GM23338 (cell line): ENCODE results near the gene HOXD8.

Source experiments
- CREB1 ChIP-seq: fragments of 250-450 bp; sonication (Bioruptor Pico); IDR thresholded peaks from 2 replicates; pipeline ENCODE4 v1.5.0; 2020; ENCODE audit warnings: low read depth, mild to moderate bottlenecking, moderate library complexity
- CTCF ChIP-seq, 2 experiments: fragments of 200-600 bp in 1 of 2; sonication (generic) in 1 of 2; conservative IDR thresholded peaks; 2 replicates each; pipeline versions ENCODE4 v1.5.1 to v1.6.1; 2016 to 2017; ENCODE audit warnings: antibody characterized with exemption in 2 of 2, low read depth in 2 of 2, mild to moderate bottlenecking in 2 of 2, moderate library complexity in 1 of 2
- EZH2 ChIP-seq: fragments of 200-600 bp; sonication (generic); IDR thresholded peaks from one replicate; pipeline ENCODE4 v1.8.0; 2017; ENCODE audit warnings: antibody characterized with exemption, mild to moderate bottlenecking, low read depth; ENCODE audit not compliant: unreplicated experiment
- POLR2AphosphoS5 ChIP-seq: IDR thresholded peaks from 2 replicates; pipeline ENCODE4 v1.6.1; 2016; ENCODE audit warnings: antibody characterized with exemption, low read depth
- TF ChIP-seq, protein P1 (sequence below): IDR thresholded peaks from one replicate; pipeline ENCODE4 v1.6.1; 2018; ENCODE audit warnings: antibody characterized with exemption; ENCODE audit not compliant: unreplicated experiment

DNA sequence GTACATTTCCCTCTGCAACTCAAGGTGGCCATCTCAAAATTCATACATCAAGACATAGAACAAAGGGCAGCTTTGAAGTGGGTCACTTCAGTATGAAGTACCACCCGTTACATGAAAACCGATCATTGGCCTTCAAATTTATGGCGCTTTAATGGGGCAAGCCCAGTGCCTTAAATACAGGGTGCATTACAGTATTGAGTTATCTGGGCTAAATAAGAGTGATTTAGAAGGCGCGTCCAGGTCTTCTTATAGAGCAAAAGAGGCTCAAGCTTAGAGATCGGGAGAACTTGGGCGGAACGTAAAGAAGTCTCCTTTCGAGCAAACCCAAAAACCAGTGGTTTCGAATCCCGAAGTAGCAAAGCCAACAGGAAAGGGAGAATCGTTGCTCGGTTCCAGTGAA lies 34.7 kb downstream of the HOXD8 start:
- TF ChIP-seq CREB1 (no peak), CTCF (conservative IDR thresholded peaks at IDR 0.05; ENCODE audit: low read depth in 2 of 2) (no peak), EZH2 (peak; percentile 96), POLR2AphosphoS5 (no peak)
- TF ChIP-seq, protein P1, sequence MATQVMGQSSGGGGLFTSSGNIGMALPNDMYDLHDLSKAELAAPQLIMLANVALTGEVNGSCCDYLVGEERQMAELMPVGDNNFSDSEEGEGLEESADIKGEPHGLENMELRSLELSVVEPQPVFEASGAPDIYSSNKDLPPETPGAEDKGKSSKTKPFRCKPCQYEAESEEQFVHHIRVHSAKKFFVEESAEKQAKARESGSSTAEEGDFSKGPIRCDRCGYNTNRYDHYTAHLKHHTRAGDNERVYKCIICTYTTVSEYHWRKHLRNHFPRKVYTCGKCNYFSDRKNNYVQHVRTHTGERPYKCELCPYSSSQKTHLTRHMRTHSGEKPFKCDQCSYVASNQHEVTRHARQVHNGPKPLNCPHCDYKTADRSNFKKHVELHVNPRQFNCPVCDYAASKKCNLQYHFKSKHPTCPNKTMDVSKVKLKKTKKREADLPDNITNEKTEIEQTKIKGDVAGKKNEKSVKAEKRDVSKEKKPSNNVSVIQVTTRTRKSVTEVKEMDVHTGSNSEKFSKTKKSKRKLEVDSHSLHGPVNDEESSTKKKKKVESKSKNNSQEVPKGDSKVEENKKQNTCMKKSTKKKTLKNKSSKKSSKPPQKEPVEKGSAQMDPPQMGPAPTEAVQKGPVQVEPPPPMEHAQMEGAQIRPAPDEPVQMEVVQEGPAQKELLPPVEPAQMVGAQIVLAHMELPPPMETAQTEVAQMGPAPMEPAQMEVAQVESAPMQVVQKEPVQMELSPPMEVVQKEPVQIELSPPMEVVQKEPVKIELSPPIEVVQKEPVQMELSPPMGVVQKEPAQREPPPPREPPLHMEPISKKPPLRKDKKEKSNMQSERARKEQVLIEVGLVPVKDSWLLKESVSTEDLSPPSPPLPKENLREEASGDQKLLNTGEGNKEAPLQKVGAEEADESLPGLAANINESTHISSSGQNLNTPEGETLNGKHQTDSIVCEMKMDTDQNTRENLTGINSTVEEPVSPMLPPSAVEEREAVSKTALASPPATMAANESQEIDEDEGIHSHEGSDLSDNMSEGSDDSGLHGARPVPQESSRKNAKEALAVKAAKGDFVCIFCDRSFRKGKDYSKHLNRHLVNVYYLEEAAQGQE, result no peak
